A673 (cell line): ENCODE data around the gene PROSER2. TPM values are rescaled to one million over a fixed set of nuclear protein-coding genes. Genes with fewer than 3 reads are reported as not detected.

Experiments
- BruUV-seq: library from RNA; stranded (reverse); fragments of 400-500 nt; replicated peaks from 2 replicates; lab custom pipeline; 2021; lab: Mats Ljungman, UMichigan
- CTCF ChIA-PET: fragments of 300-600 bp; sonication (Branson Sonifier 250); formaldehyde crosslinking; loops from one replicate; lab custom pipeline; 2022; ENCODE audit warnings: antibody characterized with exemption; lab: Charles Lee
- POLR2A ChIA-PET: fragments of 300-600 bp; sonication (Branson Sonifier 250); formaldehyde crosslinking; loops from one replicate; lab custom pipeline; 2022; ENCODE audit warnings: antibody characterized with exemption; ENCODE audit not compliant: low non-redundant PET; lab: Charles Lee
- DNase-seq: peaks from one replicate; pipeline ENCODE4 v3.0.0-alpha.2; 2015; ENCODE audit warnings: low spot score
- H3K27ac ChIP-seq: fragments of 200-600 bp; sonication (generic); 2 replicates; pipeline ENCODE4 v1.5.1; 2016; ENCODE audit warnings: mixed run types, low read depth, mild to moderate bottlenecking, mixed read lengths, antibody characterized with exemption, low read length; ENCODE audit not compliant: poor library complexity, severe bottlenecking
- H3K27me3 ChIP-seq: fragments of 200-600 bp; sonication (generic); replicated peaks from 2 replicates; pipeline ENCODE4 v1.6.1; 2017; ENCODE audit warnings: mixed run types, low read depth, mild to moderate bottlenecking, mixed read lengths, antibody characterized with exemption, low read length; ENCODE audit not compliant: insufficient read depth, poor library complexity
- H3K36me3 ChIP-seq: fragments of 200-600 bp; sonication (generic); 2 replicates; pipeline ENCODE4 v1.6.1; 2016; ENCODE audit warnings: mixed run types, mild to moderate bottlenecking, mixed read lengths, antibody characterized with exemption, low read length; ENCODE audit not compliant: insufficient read depth, poor library complexity, severe bottlenecking
- H3K4me1 ChIP-seq: fragments of 200-600 bp; sonication (generic); 2 replicates; pipeline ENCODE4 v1.6.1; 2017; ENCODE audit warnings: mixed run types, mild to moderate bottlenecking, mixed read lengths, antibody characterized with exemption, low read length; ENCODE audit not compliant: insufficient read depth, poor library complexity, severe bottlenecking
- H3K4me3 ChIP-seq: fragments of 200-600 bp; sonication (generic); 2 replicates; pipeline ENCODE4 v1.5.1; 2016; ENCODE audit warnings: low read depth, mixed run types, mild to moderate bottlenecking, mixed read lengths, low read length; ENCODE audit not compliant: poor library complexity, severe bottlenecking
- H3K9me3 ChIP-seq: fragments of 200-600 bp; sonication (generic); 2 replicates; pipeline ENCODE4 v1.6.1; 2016; ENCODE audit warnings: mixed run types, low read depth, mild to moderate bottlenecking, mixed read lengths, antibody characterized with exemption, low read length; ENCODE audit not compliant: poor library complexity, severe bottlenecking
- CTCF ChIP-seq: fragments of 300-800, 200-600 bp; sonication (generic); conservative IDR thresholded peaks from 2 replicates; pipeline ENCODE4 v1.5.1; 2017; ENCODE audit warnings: low read depth, mild to moderate bottlenecking, antibody characterized with exemption, low read length, moderate library complexity, mixed read lengths
- EZH2 ChIP-seq: fragments of 200-600 bp; sonication (generic); IDR thresholded peaks from 2 replicates; pipeline ENCODE4 v1.6.1; 2017; ENCODE audit warnings: borderline replicate concordance, low read depth, mild to moderate bottlenecking, mixed read lengths, antibody characterized with exemption, low read length; ENCODE audit not compliant: poor library complexity, severe bottlenecking
- intact Hi-C: fragments of 100-400 bp; cut with micrococcal nuclease; formaldehyde crosslinking; loops from one replicate; pipeline ENCODE4 v1.10.0; 2022; ENCODE audit not compliant: unreplicated experiment
- total RNA-seq: library from RNA; stranded (reverse); gene quantifications from 2 replicates; pipeline ENCODE4 v1.2.3, GENCODE V29; 2021

Gene PROSER2
- total RNA-seq, 1 experiment from 2014 or later: 40.4 TPM

DNA sequence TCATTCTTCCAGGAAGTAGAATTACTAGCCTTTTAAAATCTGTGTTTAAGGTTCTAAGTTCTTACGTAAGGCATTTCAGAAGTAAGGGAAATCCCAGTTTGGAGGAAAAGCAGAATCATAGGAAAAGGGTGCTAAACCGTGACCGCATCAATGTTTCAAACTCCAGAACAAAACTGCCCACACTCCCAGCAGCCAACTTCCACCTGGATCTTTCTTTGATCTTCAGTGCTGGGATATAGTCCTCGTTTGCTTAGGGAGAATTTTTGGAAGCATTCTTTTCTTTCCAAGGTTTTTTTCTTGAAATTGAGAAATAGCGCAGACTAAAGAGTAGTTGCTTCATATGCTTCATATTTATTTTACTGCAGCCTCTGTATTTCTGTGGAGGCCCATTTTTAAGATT lies 8.9 kb downstream of the PROSER2 start:
- intact Hi-C loops: no loop called here
- CTCF ChIA-PET: no interaction called here
- no TSS peak for BruUV-seq

DNA sequence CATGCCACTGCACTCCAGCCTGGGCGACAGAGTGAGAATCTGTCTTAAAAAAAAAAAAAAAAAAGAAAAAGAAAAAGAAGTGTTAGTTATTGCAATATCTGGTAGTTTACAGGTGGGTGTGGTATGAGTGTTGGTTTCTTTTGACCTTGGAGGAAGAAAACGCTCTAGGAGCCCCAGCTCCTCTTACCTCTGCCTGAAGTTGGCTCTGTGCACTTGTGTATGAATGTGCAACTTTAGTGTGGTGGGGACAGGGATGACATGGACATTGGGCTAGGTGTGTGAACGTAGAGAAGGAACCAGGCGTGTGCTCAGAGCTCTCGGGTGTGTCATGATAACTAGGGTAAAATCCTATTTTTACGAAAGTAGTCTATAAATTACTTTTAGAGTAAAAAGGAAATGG lies 11.9 kb downstream of the PROSER2 start:
- Histone ChIP-seq H3K27me3 (no peaks in the 10 kb centered on the region), H3K36me3 (no peaks in the 10 kb centered on the region), H3K9me3 (no peaks in the 10 kb centered on the region), H3K4me1 (peaks cover 30% of the 10 kb centered on the region), H3K4me3 (no peak overlapping the region), H3K27ac (no peak overlapping the region)
- ChIA-PET CTCF (no interaction called here), POLR2A (no interaction called here)
- no peak for DNase-seq
- intact Hi-C loops: no loop called here
- no TSS peak for BruUV-seq
- TF ChIP-seq CTCF: no peak
- no peak for TF ChIP-seq EZH2

More for the DNA sequence above, 8.9 kb downstream of the PROSER2 start:
- POLR2A ChIA-PET: no interaction called here
- DNase-seq: no peak
- no peaks in the 10 kb centered on the region for H3K27me3 ChIP-seq
- no peaks in the 10 kb centered on the region for H3K9me3 ChIP-seq
- TF ChIP-seq CTCF (no peak), EZH2 (no peak)
- H3K36me3 ChIP-seq: no peaks in the 10 kb centered on the region
- peaks cover 42% of the 10 kb centered on the region for H3K4me1 ChIP-seq
- no peak overlapping the region for H3K27ac ChIP-seq
- H3K4me3 ChIP-seq: no peak overlapping the region

- CTCF ChIA-PET: no interaction called here
- no peaks in the 10 kb centered on the region for H3K36me3 ChIP-seq
- intact Hi-C loops: no loop called here
- no peak for TF ChIP-seq EZH2
- TF ChIP-seq CTCF: no peak
- H3K9me3 ChIP-seq: no peaks in the 10 kb centered on the region
- no peak for DNase-seq
- H3K4me1 ChIP-seq: peaks cover 23% of the 10 kb centered on the region
- H3K27ac ChIP-seq: no peak overlapping the region
- no peak overlapping the region for H3K4me3 ChIP-seq
- no TSS peak for BruUV-seq
- no peaks in the 10 kb centered on the region for H3K27me3 ChIP-seq
- POLR2A ChIA-PET: no interaction called here
These were observed 12.5 kb downstream of the PROSER2 start for GRCh38 chr10:11835704-11836103.
